ENCODE measurements around the gene GRIFIN.
"Not testable (repeated sequence)": the region's sequence is repeated elsewhere in the genome, so short reads cannot be mapped to it uniquely, and the experiment has no call there.

GRCh38 chr7:2469460-2470203 lies 6.6 kb downstream of the GRIFIN start:
- not testable (repeated sequence) for TF ChIP-seq POLR2AphosphoS5 (IDR thresholded peaks at IDR 0.05; ENCODE audit: control insufficient read depth, insufficient read depth, low read depth, low read length); FOS (IDR thresholded peaks at IDR 0.05; ENCODE audit: extremely low read depth, insufficient read length); HNRNPLL (IDR thresholded peaks at IDR 0.05; ENCODE audit: low read depth, low read length, poor library complexity, severe bottlenecking); ZBTB5 (IDR thresholded peaks at IDR 0.05); MTA3 (IDR thresholded peaks at IDR 0.05; ENCODE audit: borderline replicate concordance); REST (IDR thresholded peaks at IDR 0.05; ENCODE audit: borderline replicate concordance); REST (CRISPR knock-in tag; IDR thresholded peaks at IDR 0.05; ENCODE audit: low read depth); ZBTB8A (IDR thresholded peaks at IDR 0.05; ENCODE audit: partially characterized antibody); BRD4 (IDR thresholded peaks at IDR 0.05); ZBTB33 (CRISPR knock-in tag; IDR thresholded peaks at IDR 0.05); ZNF589 (CRISPR knock-in tag; IDR thresholded peaks at IDR 0.05; ENCODE audit: low read depth); CTCF (IDR thresholded peaks at IDR 0.05 in 2 of 3, conservative IDR thresholded peaks at IDR 0.05 in 1 of 3; ENCODE audit: insufficient read depth in 2 of 3, low read depth in 1 of 3, low read length in 3 of 3); HCFC1 (IDR thresholded peaks at IDR 0.05; ENCODE audit: low read depth, low read length); EZH2 (IDR thresholded peaks at IDR 0.05; ENCODE audit: borderline replicate concordance, low read depth, low read length)
